ENCODE data around the gene B9D2. TPM values are rescaled to one million over a fixed set of nuclear protein-coding genes. Genes with fewer than 3 reads are reported as not detected.

Gene B9D2
- total RNA-seq, 1 experiment from 2014 or later: 10.9 TPM

GRCh38 chr19:41327576-41328156 is 36.3 kb downstream of the B9D2 start:
- DNase-seq (ENCODE audit: low read depth): peak; percentile 81

- DNase-seq (ENCODE audit: low read depth): peak; percentile 36
Observed at GRCh38 chr19:41327076-41327575, 36.8 kb downstream of the B9D2 start.

- peak; percentile 68 for DNase-seq (ENCODE audit: low read depth)
Observed at GRCh38 chr19:41325947-41326706, 37.8 kb downstream of the B9D2 start.

GRCh38 chr19:41325640-41325946 is 38.4 kb downstream of the B9D2 start:
- DNase-seq (ENCODE audit: low read depth): no peak

- DNase-seq (ENCODE audit: low read depth): peak; percentile 81
Observed at GRCh38 chr19:41324921-41325639, 38.9 kb downstream of the B9D2 start.

GRCh38 chr19:41324231-41324702 is 39.7 kb downstream of the B9D2 start:
- DNase-seq (ENCODE audit: low read depth): peak; percentile 18

GRCh38 chr19:41323430-41324125 is 40.4 kb downstream of the B9D2 start:
- DNase-seq (ENCODE audit: low read depth): peak; percentile 99

GRCh38 chr19:41323023-41323422 is 40.9 kb downstream of the B9D2 start:
- peak; percentile 94 for DNase-seq (ENCODE audit: low read depth)

GRCh38 chr19:41322451-41322850 is 41.5 kb downstream of the B9D2 start:
- no peak for DNase-seq (ENCODE audit: low read depth)

- peak; percentile 97 for DNase-seq (ENCODE audit: low read depth)
Observed at GRCh38 chr19:41321600-41322270, 42.2 kb downstream of the B9D2 start.

GRCh38 chr19:41321204-41321599 is 42.7 kb downstream of the B9D2 start:
- DNase-seq (ENCODE audit: low read depth): no peak

- no peak for DNase-seq (ENCODE audit: low read depth)
Observed at GRCh38 chr19:41320568-41320967, 43.4 kb downstream of the B9D2 start.

- no peak for DNase-seq (ENCODE audit: low read depth)
Observed at GRCh38 chr19:41320185-41320518, 43.8 kb downstream of the B9D2 start.

GRCh38 chr19:41319500-41320184 is 44.3 kb downstream of the B9D2 start:
- DNase-seq (ENCODE audit: low read depth): no peak

- DNase-seq (ENCODE audit: low read depth): no peak
Observed at GRCh38 chr19:41318696-41319499, 45.1 kb downstream of the B9D2 start.

- no peak for DNase-seq (ENCODE audit: low read depth)
Observed at GRCh38 chr19:41316306-41316920, 47.5 kb downstream of the B9D2 start.

GRCh38 chr19:41311613-41312012 is 52.3 kb downstream of the B9D2 start:
- DNase-seq (ENCODE audit: low read depth): no peak

- no peak for DNase-seq (ENCODE audit: low read depth)
Observed at GRCh38 chr19:41311072-41311471, 52.9 kb downstream of the B9D2 start.

- peak; percentile 85 for DNase-seq (ENCODE audit: low read depth)
Observed at GRCh38 chr19:41310033-41310831, 53.7 kb downstream of the B9D2 start, which contains the start of gene CCDC97. TSS of gene CCDC97 (plus strand) at chr19:41310172. CDS start at chr19:41310311, 139 bp downstream.
